CD4-positive, alpha-beta T cell treated with Interleukin-17A for 4 hours (primary cell): ENCODE data around the gene CCDC157.
A peak's percentile ranks its signal among the peaks of the same experiment; 100 is the strongest.
"Not testable (repeated sequence)": the region's sequence is repeated elsewhere in the genome, so short reads cannot be mapped to it uniquely, and the experiment has no call there.

Source experiments
- DNase-seq: peaks from one replicate; pipeline ENCODE4 v3.0.0-alpha.2; 2020; ENCODE audit warnings: mixed read lengths

Gene CCDC157

DNA sequence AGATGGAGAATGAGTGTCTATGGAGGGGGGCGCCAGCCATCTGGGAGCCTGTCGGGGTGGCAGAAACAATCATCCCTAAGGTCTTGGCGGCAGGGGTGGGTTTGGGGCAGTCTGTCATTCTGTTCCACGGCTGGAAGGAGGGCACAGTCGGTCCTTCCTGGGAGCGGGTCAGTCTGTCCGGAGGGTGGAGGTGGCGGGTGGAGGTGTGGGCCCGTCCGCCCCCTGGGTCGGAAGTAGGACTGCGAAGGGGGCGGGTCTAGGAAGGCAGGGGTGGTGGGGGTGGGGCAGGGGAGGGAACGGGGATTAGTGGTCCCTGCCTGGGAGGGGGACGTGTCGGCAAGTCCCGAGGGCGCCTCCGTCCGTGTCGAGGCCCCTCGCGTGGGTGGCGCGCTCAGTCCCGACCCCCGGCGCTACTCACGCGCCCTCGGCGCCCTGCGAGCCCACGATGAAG is 30.5 kb upstream of the CCDC157 start:
- peak; percentile 60 for DNase-seq

DNA sequence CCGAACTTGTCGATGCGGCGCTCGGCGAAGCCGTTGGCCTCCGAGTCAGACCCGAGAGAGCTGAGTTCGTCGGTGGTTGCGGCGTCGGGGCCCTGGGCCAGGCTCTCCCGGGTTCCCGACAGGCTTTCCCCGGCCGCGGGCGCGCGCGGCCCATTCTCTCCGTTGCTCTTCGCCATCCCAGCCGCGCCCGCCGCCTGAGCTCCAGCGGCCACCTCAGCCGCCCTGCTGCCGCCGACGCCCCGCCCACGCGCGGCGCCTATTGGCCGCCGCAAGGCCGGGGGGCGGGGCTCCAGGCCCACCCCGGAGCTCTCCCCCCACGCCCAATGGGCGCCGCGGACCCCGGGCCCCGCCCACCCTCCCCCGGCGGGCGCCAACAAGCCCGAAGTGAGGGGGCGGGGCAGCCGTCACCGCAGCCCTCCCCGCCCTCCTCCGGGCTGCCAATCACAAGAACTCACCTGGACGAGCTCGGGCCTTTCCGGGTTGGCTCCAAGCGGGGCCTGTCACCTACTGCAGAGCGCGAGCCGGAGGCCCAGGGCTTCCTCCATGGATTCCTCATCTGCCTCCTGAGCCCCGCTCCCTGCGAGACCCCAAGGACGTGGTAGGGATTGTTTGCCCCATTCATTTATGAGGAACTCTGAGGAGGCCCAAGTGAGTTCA is 30.0 kb upstream of the CCDC157 start, which contains the start of gene TBC1D10A:
Gene TBC1D10A (minus strand): TSS at position 236 of the 657 bp plus-strand sequence. CDS start 60 bp downstream, at position 176.
- DNase-seq: peak; percentile 98

GRCh38 chr22:30327864-30328345 is 28.9 kb upstream of the CCDC157 start:
- no peak for DNase-seq

DNA sequence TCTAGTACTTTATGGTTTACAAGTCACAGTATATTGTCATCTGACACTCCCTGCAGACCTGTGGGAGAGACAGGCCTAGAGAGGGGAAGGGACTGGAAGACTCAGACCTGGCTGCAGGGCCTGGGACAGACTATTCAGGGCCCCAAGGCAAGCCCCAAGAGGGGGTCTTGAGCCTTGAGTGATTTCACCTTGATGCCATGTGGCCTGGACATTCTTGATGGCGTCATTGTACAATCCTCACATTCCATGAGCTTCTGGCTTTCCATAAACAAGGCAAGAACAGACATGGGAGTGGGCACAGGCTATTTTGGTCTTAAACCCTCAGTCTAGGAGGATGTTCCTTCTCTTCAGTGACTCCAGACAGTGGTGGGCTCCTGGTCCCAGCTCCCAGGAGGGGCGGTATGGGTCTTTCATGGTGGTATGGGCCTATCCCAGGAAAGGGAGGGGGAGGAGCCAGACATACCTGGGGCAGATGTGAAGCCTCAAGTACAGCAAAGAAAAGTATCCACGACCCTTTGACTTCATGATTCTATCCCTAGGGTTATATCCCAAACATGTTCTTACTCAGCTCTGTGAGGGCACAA is 28.2 kb upstream of the CCDC157 start:
- DNase-seq: no peak

DNA sequence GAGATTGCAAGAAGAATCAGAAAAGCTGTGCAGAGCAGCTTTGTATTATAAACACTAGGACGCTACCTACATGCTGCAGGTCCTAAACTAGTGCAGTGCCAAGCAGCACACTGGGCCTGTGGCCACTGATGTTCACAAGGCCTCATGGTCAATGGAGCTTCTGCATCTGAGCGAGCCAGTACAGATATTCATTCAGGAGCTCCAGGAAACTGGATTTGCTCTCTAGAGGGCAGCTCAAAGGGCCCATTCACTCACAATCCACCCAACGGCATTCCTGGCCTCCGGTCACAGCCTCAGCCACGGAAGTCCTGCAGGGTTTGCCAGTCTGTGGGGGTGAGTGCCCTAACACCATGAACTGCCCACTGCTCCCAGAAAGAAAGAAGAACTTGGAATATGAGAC is 24.3 kb upstream of the CCDC157 start:
- DNase-seq: no peak

DNA sequence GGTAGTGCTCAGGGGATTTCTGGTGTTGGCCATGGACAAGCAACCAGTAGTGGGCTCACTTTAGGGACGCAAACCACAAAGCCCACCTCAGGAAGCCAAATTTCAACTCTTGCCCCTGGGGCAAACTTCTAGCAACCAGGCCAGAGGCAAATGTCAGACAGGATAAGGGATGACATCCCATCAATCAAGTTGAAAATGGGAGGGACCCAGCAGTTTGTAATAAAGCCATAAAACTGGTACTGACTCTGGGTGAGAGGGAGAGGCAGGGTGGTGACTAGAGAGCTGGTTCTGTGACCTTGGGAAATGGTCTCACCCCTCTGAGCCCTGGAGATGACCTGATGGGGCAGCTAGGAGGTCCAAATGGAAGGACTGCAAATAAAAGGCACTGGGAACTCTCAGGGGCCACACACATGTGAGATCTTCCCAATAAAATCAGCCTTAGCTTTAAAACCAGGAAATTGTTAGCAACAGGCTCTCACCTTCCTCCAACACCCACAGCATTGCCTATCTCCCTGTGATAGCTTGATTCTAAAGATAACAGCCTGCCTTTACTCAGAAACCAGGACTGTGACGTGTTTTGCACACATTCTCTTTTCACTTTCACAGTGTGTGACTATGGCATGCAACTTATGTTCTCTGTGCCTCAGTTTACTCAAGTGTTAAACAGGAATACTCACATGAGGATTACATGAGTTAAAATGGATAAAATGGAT is 23.7 kb upstream of the CCDC157 start:
- no peak for DNase-seq

DNA sequence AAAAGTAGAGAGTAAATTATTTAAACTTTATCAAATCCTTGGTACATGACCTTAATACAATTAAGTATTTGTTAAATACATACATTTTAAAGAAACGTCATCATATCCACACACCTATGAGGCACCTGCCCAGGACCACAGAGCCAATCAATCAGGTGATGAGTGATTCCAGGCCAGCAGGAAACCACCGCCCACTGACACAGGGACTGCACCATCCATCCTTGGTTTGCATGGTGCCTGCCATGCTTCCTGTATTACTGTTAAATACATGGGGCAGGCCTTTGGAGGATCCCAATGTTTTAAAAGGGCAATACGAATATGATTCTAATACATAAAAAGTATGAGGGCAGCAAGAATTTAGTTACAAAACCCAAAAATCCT is 23.1 kb upstream of the CCDC157 start:
- no peak for DNase-seq

GRCh38 chr22:30334646-30335045 is 22.2 kb upstream of the CCDC157 start:
- no peak for DNase-seq

- DNase-seq: no peak
Measured at GRCh38 chr22:30335236-30335635, 21.6 kb upstream of the CCDC157 start.

- DNase-seq: no peak
Measured at GRCh38 chr22:30336752-30337460, 19.9 kb upstream of the CCDC157 start.

- no peak for DNase-seq
Measured at GRCh38 chr22:30337461-30337778, 19.4 kb upstream of the CCDC157 start.

GRCh38 chr22:30338341-30338740 is 18.5 kb upstream of the CCDC157 start:
- DNase-seq: not testable (repeated sequence)

DNA sequence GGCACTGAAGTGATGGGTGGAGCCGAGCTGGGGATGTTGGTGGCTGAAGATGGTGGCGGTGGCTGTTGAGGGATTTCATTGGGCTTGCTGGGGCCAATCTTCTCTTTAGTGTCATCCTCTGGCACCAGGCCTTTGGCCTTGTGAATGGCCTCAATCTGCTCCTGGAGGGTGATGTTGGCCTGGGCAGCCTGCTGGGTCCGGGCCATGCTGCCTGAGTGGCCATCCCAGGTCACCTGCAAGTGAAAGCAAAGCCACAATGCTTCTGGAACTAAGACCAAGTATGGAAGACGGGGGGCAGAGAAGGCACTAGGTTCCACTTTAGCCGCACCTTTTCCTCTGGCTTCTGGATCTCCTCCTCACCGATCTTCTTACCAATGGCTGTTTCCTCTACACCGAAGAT is 18.0 kb upstream of the CCDC157 start:
- no peak for DNase-seq

GRCh38 chr22:30340911-30341685 is 15.7 kb upstream of the CCDC157 start:
- no peak for DNase-seq

- no peak for DNase-seq
Measured at GRCh38 chr22:30344447-30345200, 12.2 kb upstream of the CCDC157 start.

- DNase-seq: no peak
Measured at GRCh38 chr22:30347255-30347892, 9.4 kb upstream of the CCDC157 start.

DNA sequence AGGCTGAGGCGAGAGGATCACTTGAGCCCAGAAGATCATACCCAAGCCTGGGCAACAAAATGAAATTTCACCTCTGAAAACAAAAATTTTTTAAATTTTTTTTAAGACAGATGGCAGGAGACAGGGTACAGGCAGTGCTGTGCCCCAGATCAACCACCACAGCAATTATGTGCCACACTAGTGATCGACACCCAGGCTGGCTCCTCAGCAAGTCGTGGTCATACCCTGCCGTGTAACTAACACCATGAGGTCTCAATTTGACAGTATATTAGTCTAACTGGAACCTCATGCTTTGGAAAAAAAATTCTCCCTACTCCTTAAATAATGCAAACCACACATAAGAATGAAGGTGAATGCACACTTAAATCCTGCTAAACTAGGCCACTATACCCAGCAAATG is 8.4 kb upstream of the CCDC157 start:
- DNase-seq: no peak

GRCh38 chr22:30348809-30349208 is 8.0 kb upstream of the CCDC157 start:
- DNase-seq: no peak

DNA sequence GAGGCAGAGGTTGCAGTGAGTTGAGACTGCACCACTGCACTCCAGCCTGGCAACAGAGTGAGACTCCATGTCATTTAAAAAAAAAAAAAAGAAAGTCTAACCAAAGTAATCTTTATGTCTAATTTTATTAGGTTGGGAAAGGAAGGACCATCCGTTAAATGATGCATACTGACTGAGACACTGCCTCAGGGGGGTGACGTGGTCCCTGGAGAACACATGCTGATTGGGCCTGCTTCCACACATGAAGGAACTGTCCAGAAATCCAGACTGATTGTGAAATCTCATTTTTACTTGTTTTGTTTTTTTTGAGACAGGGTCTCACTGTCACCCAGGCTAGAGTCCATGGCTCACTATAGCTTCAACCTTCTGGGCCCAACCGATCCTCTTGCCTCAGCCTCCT is 5.6 kb upstream of the CCDC157 start:
- no peak for DNase-seq

- no peak for DNase-seq
Measured at GRCh38 chr22:30354644-30355043, 2.2 kb upstream of the CCDC157 start.

DNA sequence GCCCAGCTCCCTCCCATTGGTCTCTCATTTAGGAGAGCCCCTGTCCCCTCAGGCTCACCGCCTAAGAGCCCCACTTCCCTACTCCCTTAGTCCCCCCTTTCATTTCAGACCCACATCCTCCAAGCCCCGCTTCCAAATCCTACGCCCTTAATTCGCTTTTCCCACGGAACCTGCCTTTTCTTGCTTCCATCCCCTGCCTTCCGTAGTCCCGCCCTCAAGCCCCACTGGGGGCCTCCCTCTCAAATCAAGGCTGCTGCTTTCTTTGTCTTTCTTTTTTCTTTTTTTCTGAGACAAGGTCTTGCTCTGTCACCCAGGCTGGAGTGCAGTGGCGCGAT is 396 bp downstream of the CCDC157 start:
- no peak for DNase-seq
